Measurements from ENCODE around the gene MAST1.
"Not testable (repeated sequence)": the region's sequence is repeated elsewhere in the genome, so short reads cannot be mapped to it uniquely, and the experiment has no call there.

MAST1 gene

GRCh38 chr19:12801466-12802266 is 36.6 kb upstream of the MAST1 start, which contains the start of the genes PRDX2 and THSD8:
Gene PRDX2 (minus strand): TSS chr19:12801800. CDS start chr19:12801261, 539 bp downstream.
Gene THSD8 (plus strand): TSS chr19:12802069. CDS start chr19:12802072, 3 bp downstream.
- no peak for DNase-seq

DNA sequence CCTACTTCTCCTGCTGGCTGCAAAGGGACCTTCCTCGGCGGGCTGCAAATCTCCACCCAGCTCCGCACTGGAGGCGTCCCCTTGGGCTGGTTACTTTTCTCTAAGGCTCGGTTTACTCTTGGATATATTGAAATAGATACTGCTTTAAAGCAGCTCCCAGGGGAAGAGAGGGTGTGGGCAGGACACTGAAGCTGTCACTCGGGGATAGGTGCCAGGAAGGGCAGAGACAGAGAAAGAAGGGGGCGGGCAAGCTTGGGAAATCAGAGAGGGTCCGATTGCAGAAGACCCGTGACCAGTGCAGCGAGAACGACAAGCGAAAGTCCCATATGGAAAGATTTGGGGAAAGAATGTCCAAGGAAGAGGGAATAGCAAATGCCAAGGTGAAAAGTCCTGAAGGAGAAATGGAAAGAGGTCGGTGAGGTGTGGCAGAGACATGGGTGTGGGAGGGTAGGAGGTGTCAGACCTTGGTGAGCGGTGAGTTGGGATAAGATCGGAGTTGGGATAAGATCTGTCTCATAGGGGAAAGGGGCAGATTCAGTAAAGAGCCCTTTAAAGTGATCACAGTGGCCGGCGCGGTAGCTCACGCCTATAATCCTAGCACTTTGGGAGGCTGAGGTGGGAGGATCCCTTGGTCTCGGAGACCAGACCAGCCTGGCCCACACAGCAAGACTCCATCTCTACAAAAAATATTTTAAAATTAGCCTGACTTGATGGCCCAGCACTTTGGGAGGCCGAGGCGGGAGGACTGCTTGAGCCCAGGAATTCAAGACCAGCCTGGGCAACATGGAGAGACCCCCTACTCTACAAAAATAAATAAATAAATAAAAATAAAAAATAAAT is 35.8 kb upstream of the MAST1 start:
- DNase-seq: no peak

GRCh38 chr19:12804051-12804450 is 34.3 kb upstream of the MAST1 start:
- no peak for DNase-seq

DNA sequence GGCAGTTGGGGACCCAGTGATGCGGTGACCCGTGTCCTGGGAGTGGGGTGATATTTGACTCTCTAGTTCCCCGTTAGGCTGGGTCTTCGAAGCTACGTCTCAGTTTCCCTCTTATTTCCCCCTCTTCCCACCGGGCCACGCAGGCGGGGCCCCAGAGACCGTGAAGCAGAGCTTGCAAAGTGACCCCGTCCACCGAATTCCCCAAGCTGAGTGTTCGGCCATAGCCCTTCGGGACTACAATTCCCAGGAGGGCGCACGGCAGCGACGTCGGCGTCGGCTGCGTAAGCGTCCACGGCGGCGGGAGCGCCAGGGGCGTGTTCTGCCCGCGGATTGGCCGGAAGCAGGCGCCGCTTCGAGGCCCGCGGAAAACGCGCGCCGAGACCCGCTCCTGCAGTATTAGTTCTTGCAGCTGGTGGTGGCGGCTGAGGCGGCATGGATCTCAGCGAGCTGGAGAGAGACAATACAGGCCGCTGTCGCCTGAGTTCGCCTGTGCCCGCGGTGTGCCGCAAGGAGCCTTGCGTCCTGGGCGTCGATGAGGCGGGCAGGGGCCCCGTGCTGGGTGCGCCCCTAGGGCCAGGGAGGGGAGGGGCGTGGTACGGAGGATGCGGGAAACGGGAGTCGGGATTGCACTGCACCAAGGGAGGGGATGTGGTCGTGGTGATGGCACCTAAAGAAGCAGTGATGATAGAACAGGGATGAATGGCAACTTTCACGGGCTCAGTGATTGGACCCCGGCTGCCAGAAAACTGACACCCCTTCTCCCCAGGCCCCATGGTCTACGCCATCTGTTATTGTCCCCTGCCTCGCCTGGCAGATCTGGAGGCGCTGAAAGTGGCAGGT is 31.9 kb upstream of the MAST1 start, which contains the start of gene RNASEH2A:
RNASEH2A (plus strand) TSS at position 343 of the 840 bp plus-strand sequence; CDS start at position 433, 90 bp downstream.
- DNase-seq: peak; percentile 94

- DNase-seq: no peak
These were observed 23.2 kb upstream of the MAST1 start for GRCh38 chr19:12815088-12815487.

DNA sequence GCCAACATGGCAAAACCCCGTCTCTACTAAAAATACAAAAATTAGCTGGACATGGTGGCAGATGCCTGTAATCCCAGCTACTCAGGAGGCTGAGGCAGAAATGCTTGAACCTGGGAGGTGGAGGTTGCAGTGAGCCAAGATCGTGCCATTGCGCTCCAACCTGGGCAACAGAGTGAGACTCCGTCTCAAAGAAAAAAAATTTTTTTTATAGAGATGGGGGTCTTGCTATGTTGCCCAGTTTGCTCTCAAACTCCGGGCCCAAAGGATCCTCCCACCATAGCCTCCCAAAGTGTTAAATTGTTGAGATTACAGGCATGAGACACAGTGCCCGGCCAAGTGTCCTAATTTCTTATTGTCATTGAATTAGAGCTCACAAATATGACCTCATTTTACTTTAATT is 21.1 kb upstream of the MAST1 start:
- DNase-seq: not testable (repeated sequence)

DNA sequence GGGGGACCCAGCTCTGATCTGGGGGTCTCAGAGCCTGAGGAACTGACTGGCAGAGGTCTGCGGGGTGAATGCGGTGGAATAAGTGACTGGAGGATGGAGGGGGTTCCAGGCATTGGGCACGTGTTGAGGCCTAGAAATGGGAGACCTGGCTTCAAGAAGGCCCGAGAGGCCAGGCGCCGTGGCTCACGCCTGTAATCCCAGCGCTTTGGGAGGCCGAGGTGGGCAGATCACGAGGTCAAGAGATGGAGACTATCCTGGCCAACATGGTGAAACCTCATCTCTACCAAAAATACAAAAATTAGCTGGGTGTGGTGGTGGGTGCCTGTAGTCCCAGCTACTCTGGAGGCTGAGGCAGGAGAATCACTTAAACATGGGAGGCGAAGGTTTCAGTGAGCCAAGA is 20.5 kb upstream of the MAST1 start:
- not testable (repeated sequence) for DNase-seq

- DNase-seq: no peak
These were observed 16.6 kb upstream of the MAST1 start for GRCh38 chr19:12821761-12822160.

GRCh38 chr19:12825254-12826131 is 12.8 kb upstream of the MAST1 start:
- peak; percentile 25 for DNase-seq

DNA sequence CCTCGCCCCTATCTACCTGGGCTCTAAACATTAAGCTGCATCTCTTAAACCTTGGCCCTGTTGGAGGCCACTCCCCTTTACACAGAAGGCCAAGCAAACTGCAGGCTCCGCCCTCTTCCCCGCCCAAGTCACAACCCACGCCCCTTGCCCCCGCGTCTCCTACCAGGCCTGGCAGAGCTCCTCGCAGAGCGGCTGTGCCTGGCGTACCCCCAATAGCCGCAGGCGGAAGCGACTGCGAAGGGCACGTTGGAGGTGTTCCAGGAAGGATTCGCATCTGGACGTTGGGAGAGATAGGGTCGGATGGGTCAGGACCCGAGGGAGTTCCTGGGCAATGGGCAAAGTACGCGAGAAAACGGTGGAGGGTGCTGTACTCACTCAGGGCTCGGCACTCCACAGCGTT is 9.8 kb upstream of the MAST1 start:
- DNase-seq: no peak

GRCh38 chr19:12833418-12833737 is 4.9 kb upstream of the MAST1 start:
- no peak for DNase-seq

- no peak for DNase-seq
These were observed 4.4 kb upstream of the MAST1 start for GRCh38 chr19:12833738-12834565.

DNA sequence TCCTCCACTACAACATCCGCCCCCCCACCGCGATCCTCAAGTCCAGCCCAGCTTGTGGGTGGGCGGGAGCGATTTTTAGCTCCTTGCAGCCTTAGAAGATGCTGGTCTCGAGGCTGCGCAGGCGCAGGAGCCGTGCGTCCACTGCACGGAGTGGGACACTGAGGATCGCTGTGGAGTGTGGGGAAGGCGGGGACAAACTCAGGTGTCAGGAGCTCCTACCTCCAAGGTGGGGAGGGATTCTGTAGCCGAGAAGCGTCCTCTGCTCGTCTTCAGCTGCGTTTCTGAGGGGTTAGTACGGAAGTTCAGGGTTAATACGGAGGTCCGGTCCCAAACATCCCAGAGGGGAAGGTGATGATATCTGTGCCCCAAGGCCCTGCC is 3.8 kb upstream of the MAST1 start, which contains the start of gene RTBDN:
RTBDN (minus strand) TSS at position 14 of the 378 bp plus-strand sequence. CDS start 4,600 bp downstream, outside the sequence.
- DNase-seq: no peak

DNA sequence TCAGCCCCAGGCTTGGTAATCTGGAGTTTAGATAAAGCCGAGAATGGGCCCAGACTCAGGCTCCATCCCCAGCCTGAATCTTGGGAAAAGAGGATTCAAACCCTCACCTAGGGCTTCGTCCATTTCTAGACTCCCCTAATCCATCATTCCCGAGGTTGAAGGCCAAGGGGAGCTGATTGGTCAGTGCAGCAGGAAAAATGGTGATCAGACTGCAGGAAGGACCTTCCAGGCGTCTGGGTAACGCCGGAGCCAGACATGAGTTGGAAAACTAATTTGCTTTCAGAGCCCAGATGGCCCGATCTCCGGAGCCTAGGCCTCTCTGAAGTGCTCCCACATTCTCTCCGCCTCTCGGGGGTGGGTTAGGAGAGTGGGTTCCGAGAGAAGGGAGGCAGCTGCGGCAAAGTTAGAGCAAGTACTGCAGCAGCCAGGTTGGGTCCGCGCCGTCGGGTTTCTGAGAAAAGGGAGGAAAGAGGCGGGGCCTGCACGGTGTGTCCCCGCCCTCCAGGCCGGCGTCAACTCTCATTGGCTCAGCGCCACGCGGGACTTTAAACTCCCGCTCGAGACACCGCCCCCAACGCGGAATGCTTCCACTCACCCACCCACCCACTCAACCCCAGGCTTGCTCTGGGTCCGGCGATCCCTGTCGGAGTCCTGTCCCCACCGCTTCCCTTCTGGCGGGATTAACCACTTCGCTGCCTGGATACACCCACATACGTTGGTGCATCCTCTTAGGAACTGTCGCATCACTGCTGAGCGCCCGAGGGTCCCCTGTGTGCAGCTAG is 3.1 kb upstream of the MAST1 start:
- no peak for DNase-seq

- DNase-seq: no peak
These were observed 1.8 kb upstream of the MAST1 start for GRCh38 chr19:12836529-12836863.

- DNase-seq: no peak
These were observed 1.1 kb upstream of the MAST1 start for GRCh38 chr19:12837225-12837624.

GRCh38 chr19:12838886-12839756 is 806 bp downstream of the MAST1 start:
- no peak for DNase-seq

GRCh38 chr19:12840091-12841079 is 2.1 kb downstream of the MAST1 start:
- peak; percentile 54 for DNase-seq

Data from suppressor macrophage treated with lipopolysaccharide for 4 hours (primary cell).